HG03108 (cell line): ENCODE data around the gene ECT2L.

Experiments
- ATAC-seq: cut with Tn5 transposase; IDR thresholded peaks from one replicate; pipeline ENCODE4 v1.9.1; 2021; ENCODE audit warnings: moderate library complexity; ENCODE audit not compliant: unreplicated experiment

ECT2L gene

DNA sequence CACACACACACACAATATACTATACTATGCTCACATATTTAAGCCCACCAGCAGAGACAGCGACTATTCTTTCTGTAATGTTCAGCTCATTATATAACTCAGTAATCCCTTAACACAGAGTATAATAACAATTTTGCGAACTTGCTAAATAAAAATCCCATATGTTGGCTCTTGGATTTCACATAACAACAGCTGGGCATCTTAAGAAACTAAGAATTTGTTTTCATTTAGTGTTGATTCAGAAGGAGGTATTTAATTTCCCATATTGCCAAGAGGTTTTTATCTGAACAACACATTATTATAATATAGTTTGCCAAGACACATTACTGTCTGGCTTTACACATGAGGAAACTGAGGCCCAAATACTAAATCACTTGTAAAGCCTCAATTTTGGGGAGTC is 7.4 kb downstream of the ECT2L start:
- no peak for ATAC-seq

- ATAC-seq: no peak
Observed at GRCh38 chr6:138803861-138804260, 8.0 kb downstream of the ECT2L start.

GRCh38 chr6:138805016-138805765 is 9.3 kb downstream of the ECT2L start:
- no peak for ATAC-seq

DNA sequence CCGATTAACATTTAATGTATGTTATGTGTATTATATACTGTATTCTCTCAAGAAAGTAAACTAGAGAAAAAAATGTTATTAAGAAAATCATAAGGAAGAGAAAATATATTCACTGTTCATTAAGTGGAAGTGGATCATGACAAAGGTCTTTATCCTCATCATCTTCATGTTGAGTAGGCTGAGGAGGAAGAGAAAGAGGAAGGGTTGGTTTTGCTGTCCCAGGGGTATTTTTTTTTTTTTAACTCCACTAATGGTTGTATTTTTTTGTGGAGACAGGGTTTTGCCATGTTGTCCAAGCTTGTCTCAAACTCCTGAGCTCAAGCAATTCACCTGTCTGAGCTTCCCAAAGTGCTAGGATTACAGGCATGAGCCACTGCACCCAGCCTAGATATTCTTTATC is 11.0 kb downstream of the ECT2L start:
- ATAC-seq: no peak

GRCh38 chr6:138809677-138810076 is 13.8 kb downstream of the ECT2L start:
- no peak for ATAC-seq

DNA sequence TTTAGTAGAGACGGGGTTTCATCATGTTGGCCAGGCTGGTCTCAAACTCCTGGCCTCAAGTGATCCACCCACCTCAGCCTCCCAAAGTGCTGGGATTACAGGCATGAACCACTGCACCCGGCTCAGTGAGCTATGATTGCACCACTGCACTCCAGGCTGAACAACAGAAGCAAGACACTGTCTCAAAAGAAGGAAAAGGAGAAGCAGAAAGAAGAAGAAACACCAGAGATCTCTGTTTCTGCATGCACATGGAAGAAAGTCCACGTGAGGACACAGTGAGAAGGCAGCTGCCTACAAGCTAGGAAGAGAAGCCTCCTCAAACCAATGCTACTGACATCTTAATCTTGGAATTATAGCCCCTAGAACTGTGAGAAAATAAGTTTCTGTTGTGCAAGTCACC is 16.0 kb downstream of the ECT2L start:
- no peak for ATAC-seq

DNA sequence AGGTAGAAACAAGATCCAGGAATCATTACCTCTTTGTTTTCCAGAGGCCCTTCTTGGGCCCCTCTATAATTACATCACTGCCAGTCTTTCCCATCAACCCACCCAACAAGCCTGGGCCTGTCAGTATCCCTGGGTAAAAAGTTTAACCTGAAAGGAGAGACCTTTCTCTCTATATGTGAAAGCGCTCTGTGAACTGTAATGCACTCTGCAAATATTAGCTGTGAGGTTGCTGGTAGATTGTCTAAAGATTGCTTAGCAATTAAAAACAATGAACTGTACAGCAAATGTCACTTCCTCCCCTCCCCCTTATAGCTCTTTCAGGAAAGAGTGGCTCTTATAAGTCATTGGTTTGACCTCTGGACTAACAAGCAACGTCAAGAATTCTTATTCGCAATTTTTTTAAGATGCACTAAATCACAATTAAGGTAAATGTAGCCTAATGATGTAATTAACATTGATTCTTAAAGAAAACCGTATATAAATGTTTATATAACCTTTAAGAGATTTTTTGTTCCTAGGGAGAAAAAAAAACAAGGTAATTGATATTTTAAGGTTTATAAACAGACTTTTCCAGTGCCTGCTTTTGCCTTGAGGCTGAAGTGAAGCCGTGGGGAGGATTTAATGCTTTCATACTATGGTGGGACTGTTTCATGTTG is 18.4 kb downstream of the ECT2L start:
- ATAC-seq: no peak

DNA sequence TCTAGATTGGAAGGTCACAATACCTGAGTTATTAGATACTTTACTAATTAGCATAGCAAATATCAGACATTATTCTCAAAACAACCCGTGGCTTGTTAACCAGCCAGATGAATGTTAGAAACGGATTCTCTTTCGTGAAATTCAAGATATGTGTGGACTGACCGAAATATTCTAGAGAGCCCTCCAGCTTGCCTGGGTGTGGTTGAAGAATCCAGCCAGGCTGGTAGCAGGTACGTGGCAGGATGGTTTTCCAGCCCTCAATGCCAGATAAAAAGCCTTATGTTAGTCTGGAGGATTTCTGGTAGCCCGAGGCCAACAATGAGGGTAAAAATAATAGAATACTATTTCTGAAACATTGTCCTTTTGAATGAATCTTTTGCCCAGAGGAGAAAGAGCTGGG is 19.3 kb downstream of the ECT2L start:
- no peak for ATAC-seq

- peak; percentile 52 for ATAC-seq
Observed at GRCh38 chr6:138815797-138816528, 20.1 kb downstream of the ECT2L start.

- no peak for ATAC-seq
Observed at GRCh38 chr6:138817799-138818198, 21.9 kb downstream of the ECT2L start.

DNA sequence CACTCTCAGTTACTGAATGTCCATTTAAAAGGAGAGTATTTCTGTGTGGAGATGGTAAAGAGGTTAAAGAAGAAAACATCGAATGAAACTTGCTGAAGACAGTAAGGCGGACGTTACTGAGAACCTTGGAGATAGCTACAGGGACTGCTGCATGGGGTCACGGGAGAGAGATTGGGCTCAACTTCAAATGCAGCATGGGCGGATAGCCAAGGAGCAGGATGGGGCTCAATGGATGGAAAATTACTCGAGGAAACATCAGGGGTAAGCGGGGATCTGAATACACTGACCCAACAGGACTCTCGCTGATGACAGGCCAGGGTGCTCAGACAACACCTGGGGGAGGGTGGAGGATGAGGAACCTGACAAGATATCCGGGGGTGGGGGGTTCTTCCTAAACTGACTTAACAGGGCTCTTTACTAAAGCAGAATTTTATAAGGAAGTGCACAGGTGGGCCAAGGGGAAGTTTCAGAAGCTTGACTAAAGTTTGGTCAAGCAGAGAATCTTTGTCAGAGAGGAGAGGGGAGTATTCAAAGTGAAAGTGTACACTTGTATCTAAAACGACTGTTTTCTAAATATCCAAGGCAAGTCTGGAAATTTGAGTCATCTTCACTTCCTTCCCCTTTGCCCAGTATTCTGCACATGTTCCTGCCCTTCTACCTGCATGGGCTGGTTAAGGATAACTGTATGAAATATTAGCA is 22.8 kb downstream of the ECT2L start:
- peak; percentile 68 for ATAC-seq

GRCh38 chr6:138821519-138821918 is 25.6 kb downstream of the ECT2L start:
- no peak for ATAC-seq

DNA sequence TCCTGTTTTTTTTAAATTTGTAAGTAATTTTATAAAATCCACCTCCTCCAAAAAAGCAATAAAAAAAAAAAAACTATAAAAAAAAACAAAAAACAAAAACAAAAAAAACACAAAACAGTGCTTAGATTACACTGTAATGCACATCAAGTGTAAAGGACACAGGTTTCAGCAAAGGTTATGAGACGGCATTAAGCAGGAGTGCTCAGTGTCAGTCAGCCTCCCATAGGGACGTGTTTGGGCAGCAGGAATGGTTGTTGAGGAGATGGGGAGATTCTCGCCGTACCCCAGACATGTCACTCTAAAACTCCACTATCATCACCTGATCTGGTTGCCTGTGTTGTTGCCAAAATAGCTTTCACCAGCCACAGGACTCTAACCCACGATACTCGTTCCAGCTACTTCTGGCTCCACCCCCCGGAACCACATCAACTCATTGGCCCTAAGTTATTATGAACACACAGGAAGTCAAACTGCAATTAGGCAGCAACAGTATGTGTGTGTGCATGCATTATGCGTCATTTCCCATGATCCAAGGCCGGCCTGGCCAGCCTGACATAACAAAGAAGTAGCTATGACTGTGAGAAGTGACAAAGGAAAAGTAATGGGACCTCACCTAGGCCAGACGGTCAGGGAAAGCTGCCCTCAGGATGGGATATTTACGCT is 28.7 kb downstream of the ECT2L start:
- no peak for ATAC-seq

- ATAC-seq: no peak
Observed at GRCh38 chr6:138830248-138830647, 34.4 kb downstream of the ECT2L start.

DNA sequence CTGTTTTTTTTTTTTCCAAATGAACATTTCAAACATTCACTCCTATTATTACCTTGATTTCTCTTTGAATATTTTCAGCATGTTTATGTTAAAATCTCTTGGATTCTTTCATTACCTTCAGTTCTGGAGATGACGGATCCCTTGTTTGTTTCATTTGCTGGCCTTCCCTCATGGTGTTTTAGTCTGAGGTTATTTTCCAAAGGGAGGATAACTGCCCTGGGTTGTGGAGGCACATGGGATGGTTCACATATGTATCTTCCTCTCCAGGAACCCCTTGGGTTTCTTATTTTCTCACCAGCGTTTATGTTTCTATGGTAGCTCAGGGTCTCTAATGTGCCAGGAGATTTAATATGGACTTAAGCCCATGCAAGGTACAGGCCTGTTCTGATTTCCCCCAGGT is 36.3 kb downstream of the ECT2L start:
- no peak for ATAC-seq

DNA sequence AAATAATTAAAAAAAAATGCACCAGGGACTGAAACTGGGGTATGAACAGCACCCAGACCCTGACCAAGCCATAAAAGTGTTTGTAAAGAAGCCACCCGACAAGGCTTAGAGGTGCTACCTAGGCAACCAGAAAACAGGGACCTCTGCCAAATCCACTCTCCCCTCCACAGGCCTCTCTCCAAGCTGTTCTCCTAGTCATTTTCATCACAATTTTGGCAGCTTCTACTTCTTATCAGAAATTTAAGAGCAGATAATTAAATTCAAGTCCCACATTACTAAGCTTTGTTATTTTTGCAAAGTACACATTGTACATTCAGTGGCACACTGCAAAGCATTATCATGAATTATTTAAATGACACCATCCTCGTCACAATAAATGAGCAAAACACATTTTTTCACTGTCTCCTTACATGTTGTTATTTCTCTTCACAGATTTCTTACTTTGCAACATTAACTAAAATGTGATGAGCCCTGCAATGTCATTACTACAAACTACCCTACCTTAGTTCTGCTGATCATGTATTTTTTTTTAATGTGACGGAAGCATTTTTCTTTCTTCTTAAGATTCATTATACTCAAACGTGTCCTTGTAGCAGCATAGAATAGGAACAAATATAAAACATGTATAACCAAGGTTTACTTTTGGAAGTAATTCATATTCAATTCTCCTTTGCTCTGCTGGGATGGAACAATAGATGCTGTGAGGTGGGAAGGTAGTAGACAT is 38.1 kb downstream of the ECT2L start:
- ATAC-seq: no peak

GRCh38 chr6:138837246-138837645 is 41.4 kb downstream of the ECT2L start:
- no peak for ATAC-seq

DNA sequence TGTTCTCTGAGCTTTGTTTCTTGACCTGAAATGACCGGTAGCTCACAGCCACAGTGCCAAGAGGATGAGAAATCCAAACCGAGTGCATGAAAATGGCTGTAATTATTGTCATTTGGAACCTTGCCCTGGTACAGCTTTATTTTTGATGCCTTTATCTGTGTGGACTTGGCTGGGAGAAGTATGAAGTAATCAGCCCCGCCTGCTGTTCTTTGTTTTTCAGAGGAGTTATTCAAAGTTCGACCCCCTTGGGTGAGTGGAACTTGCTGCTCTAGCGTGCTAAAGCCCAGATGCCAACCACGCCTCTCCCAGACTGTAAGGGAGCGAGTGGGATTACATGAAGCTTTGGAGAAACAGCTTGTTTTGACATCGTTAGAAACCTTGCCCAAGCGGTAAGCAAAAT is 48.3 kb downstream of the ECT2L start:
- ATAC-seq: no peak

- no peak for ATAC-seq
Observed at GRCh38 chr6:138847884-138848283, 52.0 kb downstream of the ECT2L start.

- ATAC-seq: no peak
Observed at GRCh38 chr6:138848461-138848860, 52.6 kb downstream of the ECT2L start.
